ENCODE results near the gene UBQLN3. TPM values are rescaled to one million over a fixed set of nuclear protein-coding genes. Genes with fewer than 3 reads are reported as not detected.

Gene UBQLN3
- total RNA-seq, 1 donor from 2014 or later: not detected

DNA sequence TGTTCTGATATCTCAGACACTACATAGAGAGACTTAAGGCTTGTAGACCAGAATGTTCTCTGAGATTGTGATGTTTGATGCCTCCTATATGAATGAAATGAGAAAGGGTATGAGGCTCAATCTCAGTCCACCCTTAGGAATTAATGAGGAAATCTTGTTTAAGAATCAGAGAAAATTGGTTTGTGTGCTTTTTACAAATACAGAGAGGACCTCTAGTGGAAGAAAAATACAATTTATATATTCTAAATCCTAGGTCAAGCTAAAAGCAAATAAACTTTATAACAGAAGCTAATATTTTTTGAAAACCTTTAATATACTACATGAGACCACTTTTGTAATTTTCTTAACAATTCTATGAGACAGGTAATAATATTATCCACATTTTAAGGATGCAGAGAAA lies 43.6 kb upstream of the UBQLN3 start:
- Histone ChIP-seq H3K4me3 (ENCODE audit: insufficient read depth, low read depth, low read length) (no peak overlapping the region), H3K27me3 (ENCODE audit: insufficient read depth, low read length) (peaks cover 2% of the 10 kb centered on the region), H3K9me3 (ENCODE audit: insufficient read depth, low read depth, low read length) (no peaks in the 10 kb centered on the region), H4K20me1 (ENCODE audit: insufficient read depth, low read length) (no peaks in the 10 kb centered on the region), H3K27ac (ENCODE audit: low read depth, low read length) (no peak overlapping the region), H3K4me2 (ENCODE audit: low read length) (no peak overlapping the region), H3K79me2 (ENCODE audit: insufficient read depth, low read length) (no peaks in the 10 kb centered on the region), H2AFZ (ENCODE audit: low read depth, low read length) (no peak overlapping the region), H3K4me1 (ENCODE audit: insufficient read depth, low read length) (peaks cover 12% of the 10 kb centered on the region), H3K9ac (ENCODE audit: low read length) (no peak overlapping the region), H3K36me3 (ENCODE audit: insufficient read depth, low read length) (no peaks in the 10 kb centered on the region)
- no peak for FAIRE-seq
- TF ChIP-seq EZH2 (IDR thresholded peaks at IDR 0.05; ENCODE audit: insufficient read depth, low read length): no peak
- TF ChIP-seq, protein P1, sequence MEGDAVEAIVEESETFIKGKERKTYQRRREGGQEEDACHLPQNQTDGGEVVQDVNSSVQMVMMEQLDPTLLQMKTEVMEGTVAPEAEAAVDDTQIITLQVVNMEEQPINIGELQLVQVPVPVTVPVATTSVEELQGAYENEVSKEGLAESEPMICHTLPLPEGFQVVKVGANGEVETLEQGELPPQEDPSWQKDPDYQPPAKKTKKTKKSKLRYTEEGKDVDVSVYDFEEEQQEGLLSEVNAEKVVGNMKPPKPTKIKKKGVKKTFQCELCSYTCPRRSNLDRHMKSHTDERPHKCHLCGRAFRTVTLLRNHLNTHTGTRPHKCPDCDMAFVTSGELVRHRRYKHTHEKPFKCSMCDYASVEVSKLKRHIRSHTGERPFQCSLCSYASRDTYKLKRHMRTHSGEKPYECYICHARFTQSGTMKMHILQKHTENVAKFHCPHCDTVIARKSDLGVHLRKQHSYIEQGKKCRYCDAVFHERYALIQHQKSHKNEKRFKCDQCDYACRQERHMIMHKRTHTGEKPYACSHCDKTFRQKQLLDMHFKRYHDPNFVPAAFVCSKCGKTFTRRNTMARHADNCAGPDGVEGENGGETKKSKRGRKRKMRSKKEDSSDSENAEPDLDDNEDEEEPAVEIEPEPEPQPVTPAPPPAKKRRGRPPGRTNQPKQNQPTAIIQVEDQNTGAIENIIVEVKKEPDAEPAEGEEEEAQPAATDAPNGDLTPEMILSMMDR (IDR thresholded peaks at IDR 0.05; ENCODE audit: insufficient read depth, low read depth, low read length): peak; percentile 10
- Mint-ChIP-seq H3K9me3 (ENCODE audit: unreplicated experiment) (no peaks in the 10 kb centered on the region), H3K27ac (ENCODE audit: unreplicated experiment) (no peak overlapping the region), H3K4me1 (ENCODE audit: low read depth, unreplicated experiment) (peaks cover 13% of the 10 kb centered on the region), H3K27me3 (ENCODE audit: low read depth, unreplicated experiment) (no peaks in the 10 kb centered on the region), H3K4me3 (ENCODE audit: unreplicated experiment) (no peak overlapping the region), H3K36me3 (ENCODE audit: low read depth, unreplicated experiment) (no peaks in the 10 kb centered on the region)
- no peak for DNase-seq (ENCODE audit: low read depth)

DNA sequence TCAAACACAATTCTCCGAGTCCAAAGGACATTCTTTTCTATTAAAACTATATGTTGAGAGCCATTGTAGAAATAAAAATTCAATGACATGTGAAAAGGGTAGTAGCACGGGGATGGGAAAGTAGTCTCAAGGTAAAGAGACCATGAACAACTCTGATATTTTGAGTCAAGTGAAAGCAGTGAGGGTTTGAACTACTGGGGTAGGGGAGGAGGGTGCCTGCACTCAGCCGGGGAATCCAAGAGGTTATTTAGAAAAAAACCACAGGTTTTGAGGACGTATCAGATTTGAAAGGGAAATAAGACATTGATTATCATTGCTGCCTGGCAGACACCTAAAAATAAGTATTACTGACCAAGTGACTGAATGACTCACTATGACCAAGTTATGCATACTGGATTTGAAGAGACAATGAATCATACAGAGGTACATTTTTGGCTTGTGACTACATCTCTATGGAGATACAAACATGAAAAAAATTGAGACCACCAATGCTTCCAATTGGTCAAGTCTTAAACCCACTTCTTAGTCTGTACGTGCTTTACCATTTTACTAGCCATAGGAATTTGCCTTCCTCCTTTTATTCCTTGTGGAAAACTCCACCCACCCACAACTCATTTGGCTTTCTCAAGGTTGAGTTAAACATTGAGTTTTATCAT lies 40.8 kb upstream of the UBQLN3 start:
- H3K27me3 Mint-ChIP-seq (ENCODE audit: low read depth, unreplicated experiment): no peaks in the 10 kb centered on the region
- Histone ChIP-seq H3K9me3 (ENCODE audit: insufficient read depth, low read depth, low read length) (no peaks in the 10 kb centered on the region), H3K4me3 (ENCODE audit: insufficient read depth, low read depth, low read length) (no peak overlapping the region), H2AFZ (ENCODE audit: low read depth, low read length) (no peak overlapping the region), H3K36me3 (ENCODE audit: insufficient read depth, low read length) (no peaks in the 10 kb centered on the region), H3K79me2 (ENCODE audit: insufficient read depth, low read length) (no peaks in the 10 kb centered on the region), H4K20me1 (ENCODE audit: insufficient read depth, low read length) (no peaks in the 10 kb centered on the region), H3K4me2 (ENCODE audit: low read length) (peak overlapping the region; percentile 78), H3K27ac (ENCODE audit: low read depth, low read length) (peak overlapping the region; percentile 87), H3K4me1 (ENCODE audit: insufficient read depth, low read length) (peaks cover 12% of the 10 kb centered on the region), H3K9ac (ENCODE audit: low read length) (peak overlapping the region; percentile 62), H3K27me3 (ENCODE audit: insufficient read depth, low read length) (peaks cover 2% of the 10 kb centered on the region)
- H3K36me3 Mint-ChIP-seq (ENCODE audit: low read depth, unreplicated experiment): no peaks in the 10 kb centered on the region
- H3K9me3 Mint-ChIP-seq (ENCODE audit: unreplicated experiment): no peaks in the 10 kb centered on the region
- FAIRE-seq: peak; percentile 80
- H3K4me1 Mint-ChIP-seq (ENCODE audit: low read depth, unreplicated experiment): peaks cover 13% of the 10 kb centered on the region
- TF ChIP-seq, protein P1 (IDR thresholded peaks at IDR 0.05; ENCODE audit: insufficient read depth, low read depth, low read length): no peak
- no peak for TF ChIP-seq EZH2 (IDR thresholded peaks at IDR 0.05; ENCODE audit: insufficient read depth, low read length)
- H3K4me3 Mint-ChIP-seq (ENCODE audit: unreplicated experiment): no peak overlapping the region
- peak overlapping the region; percentile 93 for H3K27ac Mint-ChIP-seq (ENCODE audit: unreplicated experiment)
- peak; percentile 92 for DNase-seq (ENCODE audit: low read depth)

DNA sequence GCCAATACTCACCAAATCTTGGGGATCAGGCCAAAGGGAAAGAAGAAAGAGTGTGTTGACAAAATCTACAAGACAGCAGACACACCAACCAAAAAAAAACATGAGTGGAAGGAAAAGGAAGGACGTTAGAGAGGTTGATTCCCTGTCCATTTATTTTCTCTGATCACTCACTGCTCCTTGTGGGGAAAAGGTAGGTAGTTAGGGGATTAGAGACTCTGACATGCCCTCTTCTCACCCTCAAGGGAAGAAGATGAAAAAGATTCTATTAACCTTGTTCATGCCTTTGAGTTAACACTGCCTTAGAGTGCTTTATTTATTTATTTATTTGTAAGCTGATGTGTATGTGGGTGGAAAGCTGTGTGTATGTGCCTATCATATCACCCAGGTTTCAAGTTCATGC lies 38.7 kb upstream of the UBQLN3 start, which contains the start of gene OR52H1:
TSS of gene OR52H1 (minus strand) at position 101 of the 400 bp plus-strand sequence. CDS start 3,035 bp downstream, outside the sequence.
- Mint-ChIP-seq H3K4me1 (ENCODE audit: low read depth, unreplicated experiment) (peaks cover 13% of the 10 kb centered on the region), H3K27ac (ENCODE audit: unreplicated experiment) (no peak within 1 kb of the TSS), H3K27me3 (ENCODE audit: low read depth, unreplicated experiment) (no peaks in the 10 kb centered on the region), H3K36me3 (ENCODE audit: low read depth, unreplicated experiment) (no peaks in the 10 kb centered on the region), H3K4me3 (ENCODE audit: unreplicated experiment) (no peak within 1 kb of the TSS), H3K9me3 (ENCODE audit: unreplicated experiment) (no peaks in the 10 kb centered on the region)
- Histone ChIP-seq H3K4me3 (ENCODE audit: insufficient read depth, low read depth, low read length) (no peak within 1 kb of the TSS), H3K9ac (ENCODE audit: low read length) (no peak within 1 kb of the TSS), H3K79me2 (ENCODE audit: insufficient read depth, low read length) (no peaks in the 10 kb centered on the region), H3K4me2 (ENCODE audit: low read length) (no peak within 1 kb of the TSS), H3K36me3 (ENCODE audit: insufficient read depth, low read length) (no peaks in the 10 kb centered on the region), H2AFZ (ENCODE audit: low read depth, low read length) (no peak within 1 kb of the TSS), H3K27ac (ENCODE audit: low read depth, low read length) (no peak within 1 kb of the TSS), H3K27me3 (ENCODE audit: insufficient read depth, low read length) (no peaks in the 10 kb centered on the region), H4K20me1 (ENCODE audit: insufficient read depth, low read length) (no peaks in the 10 kb centered on the region), H3K4me1 (ENCODE audit: insufficient read depth, low read length) (peaks cover 12% of the 10 kb centered on the region), H3K9me3 (ENCODE audit: insufficient read depth, low read depth, low read length) (no peaks in the 10 kb centered on the region)
- FAIRE-seq: no peak
- DNase-seq (ENCODE audit: low read depth): no peak
- TF ChIP-seq EZH2 (IDR thresholded peaks at IDR 0.05; ENCODE audit: insufficient read depth, low read length): no peak
- TF ChIP-seq, protein P1 (IDR thresholded peaks at IDR 0.05; ENCODE audit: insufficient read depth, low read depth, low read length): no peak
